HepG2 (cell line): ENCODE data around the gene PDLIM7. TPM values are rescaled to one million over a fixed set of nuclear protein-coding genes. Genes with fewer than 3 reads are reported as not detected.

Source experiments
- CBX1 ChIP-seq: IDR thresholded peaks from one replicate; pipeline ENCODE4 v1.6.1; 2016; ENCODE audit warnings: antibody characterized with exemption, low read depth
- CBX2 ChIP-seq, 2 experiments: fragments of 200-600 bp in 1 of 2; sonication (generic); formaldehyde crosslinking in 1 of 2; IDR thresholded peaks; 2 replicates each; pipeline versions ENCODE4 v1.7.0 to v1.8.1; 2018 to 2022; ENCODE audit warnings: low read depth in 2 of 2, low read length in 1 of 2, mild to moderate bottlenecking in 1 of 2, missing genetic modification reagents in 1 of 2
- DZIP1 ChIP-seq: sonication (generic); formaldehyde crosslinking; IDR thresholded peaks from 2 replicates; pipeline ENCODE4 v1.5.0; 2020; ENCODE audit warnings: mild to moderate bottlenecking, missing genetic modification reagents
- FOSL1 ChIP-seq: sonication (generic); formaldehyde crosslinking; IDR thresholded peaks from 2 replicates; pipeline ENCODE4 v1.9.0; 2021; ENCODE audit warnings: missing genetic modification reagents, borderline replicate concordance
- GABPB1 ChIP-seq: IDR thresholded peaks from 2 replicates; pipeline ENCODE4 v1.6.1; 2016; ENCODE audit warnings: mild to moderate bottlenecking, missing genetic modification reagents, moderate library complexity, missing compliant biosample characterization
- HINFP ChIP-seq: sonication (generic); formaldehyde crosslinking; IDR thresholded peaks from 2 replicates; pipeline ENCODE4 v1.4.0; 2020; ENCODE audit warnings: low read depth, mild to moderate bottlenecking, missing genetic modification reagents
- JUNB ChIP-seq: sonication (generic); formaldehyde crosslinking; IDR thresholded peaks from 2 replicates; pipeline ENCODE4 v1.8.0; 2022; ENCODE audit warnings: missing genetic modification reagents, mild to moderate bottlenecking, borderline replicate concordance
- KDM5A ChIP-seq: fragments of 200-600 bp; sonication (generic); IDR thresholded peaks from 2 replicates; pipeline ENCODE4 v1.7.0; 2018; ENCODE audit warnings: antibody characterized with exemption, mild to moderate bottlenecking, low read length, borderline replicate concordance
- MAFK ChIP-seq, 2 experiments: IDR thresholded peaks in 1 of 2; conservative IDR thresholded peaks in 1 of 2; 2 replicates each; pipeline ENCODE4 v1.6.1; 2011; ENCODE audit warnings: improper control_type of control experiment in 2 of 2, low read length in 2 of 2
- MED13 ChIP-seq: sonication (generic); formaldehyde crosslinking; IDR thresholded peaks from 2 replicates; pipeline ENCODE4 v1.5.0; 2020; ENCODE audit warnings: missing genetic modification reagents
- TAF1 ChIP-seq: sonication (generic); formaldehyde crosslinking; IDR thresholded peaks from 2 replicates; pipeline ENCODE4 v1.4.0; 2020; ENCODE audit warnings: missing genetic modification reagents
- TOPORS ChIP-seq: sonication (generic); formaldehyde crosslinking; IDR thresholded peaks from 2 replicates; pipeline ENCODE4 v1.8.0; 2023; ENCODE audit warnings: mild to moderate bottlenecking, missing genetic modification reagents
- TRIM24 ChIP-seq: sonication (generic); formaldehyde crosslinking; IDR thresholded peaks from 2 replicates; pipeline ENCODE4 v1.8.0; 2022; ENCODE audit warnings: mild to moderate bottlenecking, missing genetic modification reagents
- U2AF1 ChIP-seq: fragments of 200-400 bp; formaldehyde crosslinking; optimal IDR thresholded peaks from 2 replicates; pipeline ENCODE3; 2017; ENCODE audit warnings: mild to moderate bottlenecking, low read depth, low read length
- ZFP82 ChIP-seq: sonication (generic); formaldehyde crosslinking; IDR thresholded peaks from 2 replicates; pipeline ENCODE4 v1.5.1; 2020; ENCODE audit warnings: mild to moderate bottlenecking, missing genetic modification reagents, borderline replicate concordance
- ZKSCAN8 ChIP-seq: IDR thresholded peaks from 2 replicates; pipeline ENCODE4 v1.6.1; 2016; ENCODE audit warnings: borderline replicate concordance, missing genetic modification reagents, missing compliant biosample characterization
- ZNF10 ChIP-seq: sonication (generic); formaldehyde crosslinking; IDR thresholded peaks from 2 replicates; pipeline ENCODE4 v1.4.0; 2020; ENCODE audit warnings: mild to moderate bottlenecking, low read depth, missing genetic modification reagents, borderline replicate concordance
- ZNF263 ChIP-seq: sonication (generic); formaldehyde crosslinking; IDR thresholded peaks from 2 replicates; pipeline ENCODE4 v1.4.0; 2020; ENCODE audit warnings: missing genetic modification reagents
- ZNF451 ChIP-seq: sonication (generic); formaldehyde crosslinking; IDR thresholded peaks from 2 replicates; pipeline ENCODE4 v1.5.0; 2020; ENCODE audit warnings: mild to moderate bottlenecking, missing genetic modification reagents
- ZSCAN30 ChIP-seq: sonication (generic); formaldehyde crosslinking; IDR thresholded peaks from 2 replicates; pipeline ENCODE4 v1.5.0; 2020; ENCODE audit warnings: mild to moderate bottlenecking, missing genetic modification reagents
- polyA plus RNA-seq, 8 experiments: library from polyadenylated mRNA; depleted of rRNA in 3 of 8; stranded (reverse) in 7 of 8; unstranded in 1 of 8; fragments of >200 nt; fragmentation: Illumina TruSeq in 4 of 8; extraction: Trizol in 4 of 8; gene quantifications; 2 replicates each; pipeline versions ENCODE4 v1.2.1 to v1.2.3, GENCODE V29; 2011 to 2016; ENCODE audit warnings: low read depth in 4 of 8, missing spikeins in 1 of 8, mixed read lengths in 1 of 8; ENCODE audit not compliant: insufficient read depth in 1 of 8
- total RNA-seq, 5 experiments: library from RNA; depleted of rRNA; stranded (reverse); fragments of >200 nt; fragmentation: Illumina TruSeq; extraction: Trizol; gene quantifications; 2 replicates each; pipeline ENCODE4 v1.2.3, GENCODE V29; 2016; ENCODE audit warnings: low read depth in 1 of 5
- TF ChIP-seq, protein P1 (sequence below): sonication (generic); formaldehyde crosslinking; IDR thresholded peaks from 2 replicates; pipeline ENCODE4 v1.4.0; 2020; ENCODE audit warnings: mild to moderate bottlenecking, missing genetic modification reagents
- TF ChIP-seq, protein P2 (sequence below): IDR thresholded peaks from 2 replicates; pipeline ENCODE4 v1.6.1; 2016

The PDLIM7 gene
- total and polyA plus RNA-seq, 2 of the 13 experiments (the other 11 are each of a cell fraction or from before 2014, with no cell fraction given) = 21.1 to 31.3 TPM

DNA sequence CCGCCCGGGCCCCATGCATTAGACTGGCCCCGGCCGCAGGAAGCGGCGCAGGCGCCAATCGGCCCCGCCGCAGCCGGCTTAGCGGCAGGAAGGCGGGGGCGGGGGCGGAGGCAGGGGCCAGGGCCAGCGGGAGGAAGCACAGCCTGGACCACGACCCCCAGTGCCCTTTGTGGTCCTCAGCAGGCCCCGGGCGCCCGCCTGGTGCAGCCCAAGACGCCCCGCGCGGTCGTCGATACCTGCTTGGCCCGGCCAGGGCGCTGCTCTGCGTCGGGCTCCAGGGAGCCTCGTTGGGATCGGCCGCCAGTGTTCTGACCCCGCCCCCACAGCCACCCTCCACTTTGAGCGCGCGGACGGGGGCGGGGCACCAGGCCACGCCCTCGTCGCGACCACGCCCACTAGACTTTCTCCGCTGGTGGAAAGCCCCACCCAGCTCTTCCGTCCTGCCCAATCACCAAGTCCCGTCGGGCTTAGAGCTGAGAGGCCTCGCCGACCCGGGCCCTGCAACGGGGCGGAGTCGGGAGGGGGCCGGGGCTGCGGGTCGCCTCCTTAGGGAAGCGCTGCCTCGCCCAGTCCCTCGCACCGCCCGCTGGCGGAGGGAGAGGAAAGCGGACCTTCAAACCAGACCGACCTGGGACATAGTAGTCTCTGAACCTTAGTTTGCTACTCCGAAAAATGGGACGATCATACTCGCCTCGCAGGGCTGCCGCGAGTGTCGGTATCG lies at the start of gene PDLIM7 (continued):
- TF ChIP-seq HINFP (CRISPR knock-in tag) (no peak), U2AF1 (no peak), ZFP82 (CRISPR knock-in tag) (0 out of 2 replicates have a peak, but pooled peaks have one; percentile 68), ZKSCAN8 (CRISPR knock-in tag) (no peak), ZNF10 (CRISPR knock-in tag) (no peak), TOPORS (CRISPR knock-in tag) (no peak), MED13 (CRISPR knock-in tag) (no peak), GABPB1 (CRISPR knock-in tag) (peak; percentile 60; the same call in 1 of the 2 replicates), MAFK (conservative IDR thresholded peaks at IDR 0.05 in 1 of 2, IDR thresholded peaks at IDR 0.05 in 1 of 2; ENCODE audit: low read length in 2 of 2) (no peak), ZSCAN30 (no peak), CBX1 (no peak), DZIP1 (CRISPR knock-in tag) (no peak), TAF1 (CRISPR knock-in tag) (peak; percentile 89), ZNF451 (no peak), CBX2 (IDR thresholded peaks at IDR 0.05; ENCODE audit: low read depth, low read length) (no peak), CBX2 (CRISPR knock-in tag; IDR thresholded peaks at IDR 0.05; ENCODE audit: low read depth) (no peak), TRIM24 (CRISPR knock-in tag) (no peak), ZNF263 (CRISPR knock-in tag) (no peak), KDM5A (no peak), JUNB (CRISPR knock-in tag) (no peak), FOSL1 (CRISPR knock-in tag) (no peak)
- TF ChIP-seq, protein P1, sequence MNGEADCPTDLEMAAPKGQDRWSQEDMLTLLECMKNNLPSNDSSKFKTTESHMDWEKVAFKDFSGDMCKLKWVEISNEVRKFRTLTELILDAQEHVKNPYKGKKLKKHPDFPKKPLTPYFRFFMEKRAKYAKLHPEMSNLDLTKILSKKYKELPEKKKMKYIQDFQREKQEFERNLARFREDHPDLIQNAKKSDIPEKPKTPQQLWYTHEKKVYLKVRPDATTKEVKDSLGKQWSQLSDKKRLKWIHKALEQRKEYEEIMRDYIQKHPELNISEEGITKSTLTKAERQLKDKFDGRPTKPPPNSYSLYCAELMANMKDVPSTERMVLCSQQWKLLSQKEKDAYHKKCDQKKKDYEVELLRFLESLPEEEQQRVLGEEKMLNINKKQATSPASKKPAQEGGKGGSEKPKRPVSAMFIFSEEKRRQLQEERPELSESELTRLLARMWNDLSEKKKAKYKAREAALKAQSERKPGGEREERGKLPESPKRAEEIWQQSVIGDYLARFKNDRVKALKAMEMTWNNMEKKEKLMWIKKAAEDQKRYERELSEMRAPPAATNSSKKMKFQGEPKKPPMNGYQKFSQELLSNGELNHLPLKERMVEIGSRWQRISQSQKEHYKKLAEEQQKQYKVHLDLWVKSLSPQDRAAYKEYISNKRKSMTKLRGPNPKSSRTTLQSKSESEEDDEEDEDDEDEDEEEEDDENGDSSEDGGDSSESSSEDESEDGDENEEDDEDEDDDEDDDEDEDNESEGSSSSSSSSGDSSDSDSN (CRISPR knock-in tag) = peak; percentile 80; the same call in 1 of the 2 replicates
- TF ChIP-seq, protein P2, sequence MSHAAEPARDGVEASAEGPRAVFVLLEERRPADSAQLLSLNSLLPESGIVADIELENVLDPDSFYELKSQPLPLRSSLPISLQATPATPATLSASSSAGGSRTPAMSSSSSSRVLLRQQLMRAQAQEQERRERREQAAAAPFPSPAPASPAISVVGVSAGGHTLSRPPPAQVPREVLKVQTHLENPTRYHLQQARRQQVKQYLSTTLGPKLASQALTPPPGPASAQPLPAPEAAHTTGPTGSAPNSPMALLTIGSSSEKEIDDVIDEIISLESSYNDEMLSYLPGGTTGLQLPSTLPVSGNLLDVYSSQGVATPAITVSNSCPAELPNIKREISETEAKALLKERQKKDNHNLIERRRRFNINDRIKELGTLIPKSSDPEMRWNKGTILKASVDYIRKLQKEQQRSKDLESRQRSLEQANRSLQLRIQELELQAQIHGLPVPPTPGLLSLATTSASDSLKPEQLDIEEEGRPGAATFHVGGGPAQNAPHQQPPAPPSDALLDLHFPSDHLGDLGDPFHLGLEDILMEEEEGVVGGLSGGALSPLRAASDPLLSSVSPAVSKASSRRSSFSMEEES (CRISPR knock-in tag) = no peak
